ENCODE measurements around the gene MASP1. TPM values are rescaled to one million over a fixed set of nuclear protein-coding genes. Genes with fewer than 3 reads are reported as not detected.

Gene MASP1
- polyA plus RNA-seq, 1 donor from 2014 or later: 0.19 TPM

GRCh38 chr3:187290503-187290902 is 1.0 kb downstream of the MASP1 start:
- Histone ChIP-seq H3K9ac (ENCODE audit: low read length) (no peak overlapping the region), H3K4me2 (ENCODE audit: low read length) (no peak overlapping the region), H4K20me1 (ENCODE audit: insufficient read depth) (no peaks in the 10 kb centered on the region), H3K27me3 (ENCODE audit: insufficient read depth, low read depth, low read length) (no peaks in the 10 kb centered on the region), H3K36me3 (ENCODE audit: insufficient read depth, low read length) (no peaks in the 10 kb centered on the region), H3K9me3 (ENCODE audit: low read length) (no peaks in the 10 kb centered on the region), H3K79me2 (replicated peaks; ENCODE audit: insufficient read depth, low read length) (no peaks in the 10 kb centered on the region), H2AFZ (ENCODE audit: low read depth, low read length) (no peak overlapping the region), H3K4me3 (ENCODE audit: low read length) (no peak overlapping the region), H3K27ac (ENCODE audit: low read length) (no peak overlapping the region), H3F3A (ENCODE audit: insufficient read depth, low read length, poor library complexity, severe bottlenecking) (no peaks in the 10 kb centered on the region), H3K9me2 (ENCODE audit: insufficient read depth, low read length) (no peaks in the 10 kb centered on the region)
- no peak for TF ChIP-seq REST (IDR thresholded peaks at IDR 0.05; ENCODE audit: borderline replicate concordance)
- TF ChIP-seq TAF1 (IDR thresholded peaks at IDR 0.05; ENCODE audit: low read depth): no peak
- no peak for TF ChIP-seq EZH2 (IDR thresholded peaks at IDR 0.05; ENCODE audit: borderline replicate concordance, insufficient read depth, low read length, poor library complexity, severe bottlenecking)
- no peak for TF ChIP-seq CTCF (IDR thresholded peaks at IDR 0.05; ENCODE audit: poor library complexity, severe bottlenecking)
- no peak for TF ChIP-seq EP300 (conservative IDR thresholded peaks at IDR 0.05; ENCODE audit: poor library complexity, severe bottlenecking)
- TF ChIP-seq POLR2AphosphoS5 (IDR thresholded peaks at IDR 0.05): no peak
- TF ChIP-seq SMC3 (conservative IDR thresholded peaks at IDR 0.05; ENCODE audit: poor library complexity): no peak

- H3K27ac ChIP-seq (ENCODE audit: low read length): no peak overlapping the region
Observed at GRCh38 chr3:187288855-187289605, 2.5 kb downstream of the MASP1 start.

More at GRCh38 chr3:187288855-187289605, 2.5 kb downstream of the MASP1 start:
- TF ChIP-seq CTCF (IDR thresholded peaks at IDR 0.05; ENCODE audit: poor library complexity, severe bottlenecking): no peak
- no peak for TF ChIP-seq MXI1 (conservative IDR thresholded peaks at IDR 0.05; ENCODE audit: poor library complexity, severe bottlenecking)
- TF ChIP-seq SMC3 (conservative IDR thresholded peaks at IDR 0.05; ENCODE audit: poor library complexity): no peak
- TF ChIP-seq RAD21 (conservative IDR thresholded peaks at IDR 0.05): no peak
- TF ChIP-seq REST (IDR thresholded peaks at IDR 0.05; ENCODE audit: borderline replicate concordance): no peak
- TF ChIP-seq TAF1 (IDR thresholded peaks at IDR 0.05; ENCODE audit: low read depth): no peak
- no peak for TF ChIP-seq POLR2AphosphoS5 (IDR thresholded peaks at IDR 0.05)
- no peak for TF ChIP-seq EZH2 (IDR thresholded peaks at IDR 0.05; ENCODE audit: borderline replicate concordance, insufficient read depth, low read length, poor library complexity, severe bottlenecking)
- H3K4me3 ChIP-seq (ENCODE audit: low read length): no peak overlapping the region
- H3K36me3 ChIP-seq (ENCODE audit: insufficient read depth, low read length): no peaks in the 10 kb centered on the region
- H3F3A ChIP-seq (ENCODE audit: insufficient read depth, low read length, poor library complexity, severe bottlenecking): no peaks in the 10 kb centered on the region
- H3K9me3 ChIP-seq (ENCODE audit: low read length): no peaks in the 10 kb centered on the region
- no peak overlapping the region for H3K4me2 ChIP-seq (ENCODE audit: low read length)
- no peaks in the 10 kb centered on the region for H3K27me3 ChIP-seq (ENCODE audit: insufficient read depth, low read depth, low read length)
- no peaks in the 10 kb centered on the region for H3K79me2 ChIP-seq (replicated peaks; ENCODE audit: insufficient read depth, low read length)
- no peaks in the 10 kb centered on the region for H3K9me2 ChIP-seq (ENCODE audit: insufficient read depth, low read length)
- H3K9ac ChIP-seq (ENCODE audit: low read length): no peak overlapping the region
- no peaks in the 10 kb centered on the region for H4K20me1 ChIP-seq (ENCODE audit: insufficient read depth)
- H2AFZ ChIP-seq (ENCODE audit: low read depth, low read length): no peak overlapping the region

Measured in neural cell (in vitro differentiated cells).